ENCODE measurements around the gene CAB39L. TPM values are rescaled to one million over a fixed set of nuclear protein-coding genes. Genes with fewer than 3 reads are reported as not detected.

Gene CAB39L
- total and polyA plus RNA-seq, 9 of the 15 experiments (the other 6 are each of a cell fraction or from before 2014, with no cell fraction given), result 1.1 to 4.2 (median 2.6) TPM

DNA sequence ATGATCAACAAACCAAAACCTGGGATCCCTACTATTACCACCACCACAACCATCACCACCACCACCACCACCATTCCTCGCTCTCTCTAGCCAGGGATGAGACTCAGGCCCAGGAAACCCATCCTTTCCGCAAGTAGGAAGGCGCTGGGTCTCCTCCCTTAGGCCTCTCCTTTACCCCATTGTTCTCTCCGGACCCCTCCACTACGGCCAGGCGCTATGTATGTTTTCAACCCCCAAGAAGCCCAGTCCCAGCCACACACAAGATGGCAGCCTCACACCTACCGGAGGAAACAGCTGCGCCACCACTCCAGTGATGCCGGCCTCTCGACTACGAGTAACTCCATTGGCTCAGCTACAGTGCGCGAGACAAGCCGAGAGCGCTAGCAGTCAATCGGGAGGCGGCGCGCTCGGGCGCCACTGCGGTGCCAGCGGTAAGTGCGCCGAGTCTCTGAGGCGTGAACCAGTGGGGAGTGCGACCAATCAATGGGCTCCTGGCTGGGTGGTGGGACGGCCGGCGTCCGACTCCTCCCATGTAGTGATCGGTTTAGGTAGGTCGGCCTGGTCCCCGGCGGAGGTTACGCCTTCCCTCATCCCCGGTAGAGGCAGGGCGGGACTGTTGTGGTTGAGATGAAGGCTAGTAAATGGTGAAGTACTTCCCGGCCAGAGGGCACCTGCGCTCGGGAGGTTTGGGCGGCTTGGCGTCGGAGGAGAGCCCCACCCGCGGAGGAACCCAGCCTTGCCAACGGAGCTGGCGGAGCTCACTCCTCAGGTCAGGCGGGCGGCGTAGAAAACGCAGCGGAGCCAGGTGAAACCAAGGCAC, at the start of gene CAB39L, which contains the start of gene SETDB2 (continued):
- TF ChIP-seq ZNF695 (CRISPR knock-in tag; IDR thresholded peaks at IDR 0.05), result no peak
- peak; percentile 25 for TF ChIP-seq ASH1L (IDR thresholded peaks at IDR 0.05; ENCODE audit: borderline replicate concordance, low read depth, partially characterized antibody)
- TF ChIP-seq MECOM (CRISPR knock-in tag; IDR thresholded peaks at IDR 0.05), result peak; percentile 11; the same call in 1 of the 2 replicates
- TF ChIP-seq RNF2 (IDR thresholded peaks at IDR 0.05), result no peak
- TF ChIP-seq, protein P1, sequence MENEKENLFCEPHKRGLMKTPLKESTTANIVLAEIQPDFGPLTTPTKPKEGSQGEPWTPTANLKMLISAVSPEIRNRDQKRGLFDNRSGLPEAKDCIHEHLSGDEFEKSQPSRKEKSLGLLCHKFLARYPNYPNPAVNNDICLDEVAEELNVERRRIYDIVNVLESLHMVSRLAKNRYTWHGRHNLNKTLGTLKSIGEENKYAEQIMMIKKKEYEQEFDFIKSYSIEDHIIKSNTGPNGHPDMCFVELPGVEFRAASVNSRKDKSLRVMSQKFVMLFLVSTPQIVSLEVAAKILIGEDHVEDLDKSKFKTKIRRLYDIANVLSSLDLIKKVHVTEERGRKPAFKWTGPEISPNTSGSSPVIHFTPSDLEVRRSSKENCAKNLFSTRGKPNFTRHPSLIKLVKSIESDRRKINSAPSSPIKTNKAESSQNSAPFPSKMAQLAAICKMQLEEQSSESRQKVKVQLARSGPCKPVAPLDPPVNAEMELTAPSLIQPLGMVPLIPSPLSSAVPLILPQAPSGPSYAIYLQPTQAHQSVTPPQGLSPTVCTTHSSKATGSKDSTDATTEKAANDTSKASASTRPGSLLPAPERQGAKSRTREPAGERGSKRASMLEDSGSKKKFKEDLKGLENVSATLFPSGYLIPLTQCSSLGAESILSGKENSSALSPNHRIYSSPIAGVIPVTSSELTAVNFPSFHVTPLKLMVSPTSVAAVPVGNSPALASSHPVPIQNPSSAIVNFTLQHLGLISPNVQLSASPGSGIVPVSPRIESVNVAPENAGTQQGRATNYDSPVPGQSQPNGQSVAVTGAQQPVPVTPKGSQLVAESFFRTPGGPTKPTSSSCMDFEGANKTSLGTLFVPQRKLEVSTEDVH (IDR thresholded peaks at IDR 0.05; ENCODE audit: low read depth, partially characterized antibody), result no peak
- no peak; the same call in 1 of the 2 replicates for TF ChIP-seq EGR1 (conservative IDR thresholded peaks at IDR 0.05)
- no peak for TF ChIP-seq HMG20A (CRISPR knock-in tag; conservative IDR thresholded peaks at IDR 0.05)
- no peak for TF ChIP-seq MXI1 (IDR thresholded peaks at IDR 0.05; ENCODE audit: low read depth, low read length)
- TF ChIP-seq RBM25 (IDR thresholded peaks at IDR 0.05; ENCODE audit: low read depth, low read length, severe bottlenecking), result peak; percentile 29
- TF ChIP-seq THRAP3 (IDR thresholded peaks at IDR 0.05; ENCODE audit: borderline replicate concordance), result no peak
- TF ChIP-seq, protein P2, sequence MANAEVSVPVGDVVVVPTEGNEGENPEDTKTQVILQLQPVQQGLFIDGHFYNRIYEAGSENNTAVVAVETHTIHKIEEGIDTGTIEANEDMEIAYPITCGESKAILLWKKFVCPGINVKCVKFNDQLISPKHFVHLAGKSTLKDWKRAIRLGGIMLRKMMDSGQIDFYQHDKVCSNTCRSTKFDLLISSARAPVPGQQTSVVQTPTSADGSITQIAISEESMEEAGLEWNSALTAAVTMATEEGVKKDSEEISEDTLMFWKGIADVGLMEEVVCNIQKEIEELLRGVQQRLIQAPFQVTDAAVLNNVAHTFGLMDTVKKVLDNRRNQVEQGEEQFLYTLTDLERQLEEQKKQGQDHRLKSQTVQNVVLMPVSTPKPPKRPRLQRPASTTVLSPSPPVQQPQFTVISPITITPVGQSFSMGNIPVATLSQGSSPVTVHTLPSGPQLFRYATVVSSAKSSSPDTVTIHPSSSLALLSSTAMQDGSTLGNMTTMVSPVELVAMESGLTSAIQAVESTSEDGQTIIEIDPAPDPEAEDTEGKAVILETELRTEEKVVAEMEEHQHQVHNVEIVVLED (CRISPR knock-in tag; IDR thresholded peaks at IDR 0.05), result 0 out of 2 replicates have a peak, but pooled peaks have one; percentile 43
- TF ChIP-seq ETV6 (IDR thresholded peaks at IDR 0.05; ENCODE audit: borderline replicate concordance in 1 of 2, low read depth in 2 of 2, low read length in 1 of 2), result no peak
- no peak for TF ChIP-seq ETV6 (CRISPR knock-in tag; IDR thresholded peaks at IDR 0.05; ENCODE audit: borderline replicate concordance)
- TF ChIP-seq CREB5 (CRISPR knock-in tag; IDR thresholded peaks at IDR 0.05), result no peak
- TF ChIP-seq MEF2A (IDR thresholded peaks at IDR 0.05; ENCODE audit: control insufficient read depth, low read depth, low read length), result no peak
- TF ChIP-seq ZNF232 (CRISPR knock-in tag; IDR thresholded peaks at IDR 0.05), result no peak
- no peak for TF ChIP-seq ATF1 (CRISPR knock-in tag; IDR thresholded peaks at IDR 0.05)
- TF ChIP-seq ATF1 (tag; IDR thresholded peaks at IDR 0.05), result peak; percentile 88
- no peak for TF ChIP-seq RFX5 (IDR thresholded peaks at IDR 0.05; ENCODE audit: low read depth, low read length)
- TF ChIP-seq, protein P3, sequence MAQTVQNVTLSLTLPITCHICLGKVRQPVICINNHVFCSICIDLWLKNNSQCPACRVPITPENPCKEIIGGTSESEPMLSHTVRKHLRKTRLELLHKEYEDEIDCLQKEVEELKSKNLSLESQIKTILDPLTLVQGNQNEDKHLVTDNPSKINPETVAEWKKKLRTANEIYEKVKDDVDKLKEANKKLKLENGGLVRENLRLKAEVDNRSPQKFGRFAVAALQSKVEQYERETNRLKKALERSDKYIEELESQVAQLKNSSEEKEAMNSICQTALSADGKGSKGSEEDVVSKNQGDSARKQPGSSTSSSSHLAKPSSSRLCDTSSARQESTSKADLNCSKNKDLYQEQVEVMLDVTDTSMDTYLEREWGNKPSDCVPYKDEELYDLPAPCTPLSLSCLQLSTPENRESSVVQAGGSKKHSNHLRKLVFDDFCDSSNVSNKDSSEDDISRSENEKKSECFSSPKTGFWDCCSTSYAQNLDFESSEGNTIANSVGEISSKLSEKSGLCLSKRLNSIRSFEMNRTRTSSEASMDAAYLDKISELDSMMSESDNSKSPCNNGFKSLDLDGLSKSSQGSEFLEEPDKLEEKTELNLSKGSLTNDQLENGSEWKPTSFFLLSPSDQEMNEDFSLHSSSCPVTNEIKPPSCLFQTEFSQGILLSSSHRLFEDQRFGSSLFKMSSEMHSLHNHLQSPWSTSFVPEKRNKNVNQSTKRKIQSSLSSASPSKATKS (CRISPR knock-in tag; IDR thresholded peaks at IDR 0.05), result no peak

Data from K562 (cell line).